ENCODE results near the gene SLCO2A1. TPM values are rescaled to one million over a fixed set of nuclear protein-coding genes. Genes with fewer than 3 reads are reported as not detected.

Gene SLCO2A1
- total and polyA plus RNA-seq, 8 donors = 1.9 to 121 (median 8.8) TPM

DNA sequence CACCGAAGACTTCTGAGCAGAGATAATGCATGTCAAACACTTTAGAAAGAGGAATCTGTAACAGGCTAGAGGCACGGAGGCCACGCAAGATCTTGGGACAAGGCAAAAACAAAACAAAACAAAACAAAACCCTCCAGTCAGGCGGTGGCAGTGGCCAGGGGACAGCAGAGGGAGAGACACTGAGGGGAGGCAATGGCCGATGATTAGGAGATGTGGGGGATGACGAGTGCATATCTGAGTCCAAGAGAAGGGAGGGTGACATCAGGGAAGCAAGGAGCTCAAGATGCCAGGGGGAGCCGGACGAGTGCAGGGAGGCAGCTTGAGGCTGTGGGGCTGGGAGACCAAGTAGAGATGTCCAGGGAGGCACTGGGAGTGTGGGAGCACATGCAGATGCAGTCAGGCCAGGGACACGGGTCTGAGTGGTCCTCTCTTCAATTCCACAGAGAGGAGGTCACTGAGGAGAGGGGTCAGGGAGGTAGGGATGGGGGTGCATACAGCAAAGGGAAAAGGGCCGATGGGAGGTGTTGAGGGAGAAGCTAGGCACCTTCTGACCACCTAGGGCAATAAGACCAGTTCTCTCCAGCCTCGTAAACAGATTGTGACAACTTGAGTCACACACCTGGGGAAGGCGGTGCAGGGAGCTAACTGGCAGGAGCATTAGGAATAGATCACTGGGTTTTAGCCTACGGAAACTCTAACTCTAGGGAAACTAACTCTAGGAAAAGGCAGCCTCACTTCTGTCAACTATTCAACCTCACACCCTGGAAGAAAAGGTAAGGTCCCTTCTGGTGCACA is 29.6 kb downstream of the SLCO2A1 start:
- H3K36me3 ChIP-seq = no peaks in the 10 kb centered on the region
- no peaks in the 10 kb centered on the region for H3K27me3 ChIP-seq
- DNase-seq = no peak
- intact Hi-C loops (cut with DNase I; ENCODE audit: low total_unique reads) = no loop called here
- H3K4me3 ChIP-seq = no peak overlapping the region
- peaks cover 0 to 10% (median 4%) of the 10 kb centered on the region in 4 donors for H3K9me3 ChIP-seq
- 81 to 87% (median 85%) methylated on average over 13 of the region's 13 CpGs for WGBS, 5 donors
- H3K27ac ChIP-seq = no peak overlapping the region
- no peak for TF ChIP-seq POLR2AphosphoS5 (IDR thresholded peaks at IDR 0.05)
- no peak for TF ChIP-seq POLR2A (IDR thresholded peaks at IDR 0.05)
- no peak for TF ChIP-seq EP300 (IDR thresholded peaks at IDR 0.05)
- TF ChIP-seq CTCF (IDR thresholded peaks at IDR 0.05) = no peak
- no peaks in the 10 kb centered on the region for H3K4me1 ChIP-seq

- Histone ChIP-seq H3K27me3 (no peaks in the 10 kb centered on the region), H3K4me3 (no peak overlapping the region), H3K4me1 (peaks cover 0 to 7% (median 0%) of the 10 kb centered on the region in 4 donors), H3K9me3 (no peaks in the 10 kb centered on the region), H3K27ac (no peak overlapping the region), H3K36me3 (no peaks in the 10 kb centered on the region)
- 74 to 81% (median 77%) methylated on average over 9 of the region's 9 CpGs for WGBS, 5 donors
- DNase-seq = no peak
- TF ChIP-seq CTCF (IDR thresholded peaks at IDR 0.05) = no peak
- no peak for TF ChIP-seq EP300 (IDR thresholded peaks at IDR 0.05)
- no peak for TF ChIP-seq POLR2AphosphoS5 (IDR thresholded peaks at IDR 0.05)
- no peak for TF ChIP-seq POLR2A (IDR thresholded peaks at IDR 0.05)
- intact Hi-C loops (cut with DNase I; ENCODE audit: low total_unique reads) = no loop called here
These were observed 31.0 kb downstream of the SLCO2A1 start for GRCh38 chr3:133998691-133999241.

DNA sequence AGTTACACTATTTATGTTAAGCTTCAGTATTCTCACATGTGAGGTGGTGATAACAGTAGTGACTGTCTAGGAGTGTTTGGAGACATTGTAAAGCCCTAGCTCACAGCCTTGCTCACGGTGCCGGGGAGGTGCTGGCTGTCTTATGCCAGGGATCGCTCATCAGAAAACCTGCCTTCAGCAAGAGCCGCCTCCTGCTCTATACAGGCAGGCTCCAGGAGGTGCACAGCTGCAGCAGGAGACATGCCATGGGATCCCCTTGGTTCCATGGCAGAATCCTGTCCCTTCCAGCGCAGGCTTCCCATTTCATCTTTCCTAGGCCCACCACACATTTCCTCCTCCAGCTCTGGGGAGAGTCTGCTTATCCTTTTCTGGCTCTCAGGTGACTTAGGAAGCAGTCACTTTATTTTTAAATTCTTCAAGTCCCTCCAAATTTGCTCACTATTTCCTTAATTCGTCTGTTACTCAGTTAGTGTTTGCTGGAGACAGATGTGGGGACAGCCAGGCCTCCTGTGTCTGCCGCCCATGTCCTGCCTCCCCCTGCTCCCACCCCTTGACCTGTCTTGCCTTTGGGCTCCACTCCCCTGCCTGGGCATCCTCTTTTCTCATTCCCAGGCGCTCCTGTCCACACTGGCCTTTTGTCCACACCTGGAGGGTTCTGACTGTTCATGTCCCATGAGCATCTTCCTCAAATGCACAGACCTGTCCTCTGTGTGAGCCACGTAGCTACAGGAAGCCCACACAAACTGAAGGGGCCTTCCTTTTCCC is 31.7 kb downstream of the SLCO2A1 start:
- Histone ChIP-seq H3K9me3 (no peaks in the 10 kb centered on the region), H3K4me1 (peaks cover 0 to 8% (median 0%) of the 10 kb centered on the region in 4 donors), H3K27me3 (no peaks in the 10 kb centered on the region), H3K27ac (no peak overlapping the region), H3K36me3 (no peaks in the 10 kb centered on the region), H3K4me3 (no peak overlapping the region)
- no peak for DNase-seq
- TF ChIP-seq CTCF (IDR thresholded peaks at IDR 0.05) (no peak), POLR2A (IDR thresholded peaks at IDR 0.05) (no peak), POLR2AphosphoS5 (IDR thresholded peaks at IDR 0.05) (no peak), EP300 (IDR thresholded peaks at IDR 0.05) (no peak)
- intact Hi-C loops (cut with DNase I; ENCODE audit: low total_unique reads) = no loop called here
- WGBS, 5 donors = 80 to 90% (median 88%) methylated on average over 9 of the region's 9 CpGs

- WGBS, 5 donors = 90 to 95% (median 93%) methylated on average over 5 of the region's 5 CpGs
- peaks cover 0 to 8% (median 2%) of the 10 kb centered on the region in 4 donors for H3K4me1 ChIP-seq
- H3K27ac ChIP-seq = no peak overlapping the region
- intact Hi-C loops (cut with DNase I; ENCODE audit: low total_unique reads) = no loop called here
- no peak for DNase-seq
- no peak overlapping the region for H3K4me3 ChIP-seq
- no peaks in the 10 kb centered on the region for H3K36me3 ChIP-seq
- H3K9me3 ChIP-seq = no peaks in the 10 kb centered on the region
- no peaks in the 10 kb centered on the region for H3K27me3 ChIP-seq
- TF ChIP-seq EP300 (IDR thresholded peaks at IDR 0.05) = no peak
- TF ChIP-seq CTCF (IDR thresholded peaks at IDR 0.05) = no peak
These were observed 32.7 kb downstream of the SLCO2A1 start for GRCh38 chr3:133996996-133997395.
